ENCODE measurements around the gene STK4. TPM values are rescaled to one million over a fixed set of nuclear protein-coding genes. Genes with fewer than 3 reads are reported as not detected.
A peak's percentile ranks its signal among the peaks of the same experiment; 100 is the strongest.

The STK4 gene
- total and polyA plus RNA-seq, 2 experiments from 2014 or later, result 16.0 to 19.1 TPM

DNA sequence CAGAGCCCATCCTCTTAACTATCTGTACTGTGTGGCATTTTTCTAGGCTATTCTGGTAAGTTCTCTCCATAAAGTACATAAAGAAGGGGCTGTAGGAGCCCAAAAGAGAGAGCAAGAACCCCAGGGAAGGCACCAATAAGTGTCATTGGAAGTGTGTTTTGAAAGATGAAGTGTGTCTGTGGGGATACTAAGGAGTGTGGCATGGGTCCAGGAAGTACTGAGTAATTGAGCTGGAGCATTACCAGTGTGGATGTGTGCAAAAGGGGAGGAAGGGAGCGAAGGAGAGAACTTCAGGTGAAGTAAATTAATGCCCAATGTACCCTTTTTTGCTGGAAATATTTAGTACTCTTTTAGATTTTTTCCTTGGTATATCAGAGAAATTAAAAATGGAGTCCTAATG, 70.7 kb downstream of the STK4 start:
- H3K27ac ChIP-seq, result no peak overlapping the region
- peak in 1 of 2 donors; percentile 77 for DNase-seq (ENCODE audit: low read depth in 1 of 2, low spot score in 1 of 2)
- TF ChIP-seq, protein P1, sequence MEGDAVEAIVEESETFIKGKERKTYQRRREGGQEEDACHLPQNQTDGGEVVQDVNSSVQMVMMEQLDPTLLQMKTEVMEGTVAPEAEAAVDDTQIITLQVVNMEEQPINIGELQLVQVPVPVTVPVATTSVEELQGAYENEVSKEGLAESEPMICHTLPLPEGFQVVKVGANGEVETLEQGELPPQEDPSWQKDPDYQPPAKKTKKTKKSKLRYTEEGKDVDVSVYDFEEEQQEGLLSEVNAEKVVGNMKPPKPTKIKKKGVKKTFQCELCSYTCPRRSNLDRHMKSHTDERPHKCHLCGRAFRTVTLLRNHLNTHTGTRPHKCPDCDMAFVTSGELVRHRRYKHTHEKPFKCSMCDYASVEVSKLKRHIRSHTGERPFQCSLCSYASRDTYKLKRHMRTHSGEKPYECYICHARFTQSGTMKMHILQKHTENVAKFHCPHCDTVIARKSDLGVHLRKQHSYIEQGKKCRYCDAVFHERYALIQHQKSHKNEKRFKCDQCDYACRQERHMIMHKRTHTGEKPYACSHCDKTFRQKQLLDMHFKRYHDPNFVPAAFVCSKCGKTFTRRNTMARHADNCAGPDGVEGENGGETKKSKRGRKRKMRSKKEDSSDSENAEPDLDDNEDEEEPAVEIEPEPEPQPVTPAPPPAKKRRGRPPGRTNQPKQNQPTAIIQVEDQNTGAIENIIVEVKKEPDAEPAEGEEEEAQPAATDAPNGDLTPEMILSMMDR (IDR thresholded peaks at IDR 0.05; ENCODE audit: low read depth, low read length), result no peak

DNA sequence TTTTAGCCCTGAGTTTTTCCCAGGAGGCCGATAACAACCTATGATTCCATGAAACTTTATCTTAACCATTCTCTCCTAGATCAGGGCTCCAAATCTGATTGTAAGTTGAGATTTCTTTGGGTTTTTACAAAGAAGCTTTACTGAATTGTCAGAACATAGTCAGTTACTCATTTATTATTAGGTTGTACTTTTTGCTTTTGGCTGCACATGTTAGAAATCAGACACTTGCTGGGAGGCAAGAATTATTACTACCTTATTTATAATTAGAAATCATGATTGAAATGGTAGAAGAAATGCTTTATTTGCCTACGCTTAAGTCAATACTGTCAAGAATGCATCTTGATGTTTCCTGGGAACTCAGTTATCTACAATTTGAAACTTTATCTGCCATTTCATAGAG, 71.3 kb downstream of the STK4 start:
- DNase-seq (ENCODE audit: low read depth in 1 of 2, low spot score in 1 of 2), result no peak

More for the DNA sequence above, 70.7 kb downstream of the STK4 start:
- Histone ChIP-seq H3K27me3 (no peaks in the 10 kb centered on the region), H3K4me1 (ENCODE audit: low read depth) (no peaks in the 10 kb centered on the region), H3K4me3 (no peak overlapping the region), H3K9me3 (ENCODE audit: low read depth) (no peaks in the 10 kb centered on the region), H3K36me3 (no peaks in the 10 kb centered on the region)

GRCh38 chr20:45038745-45039474, 72.6 kb downstream of the STK4 start:
- H3K27me3 ChIP-seq, result no peaks in the 10 kb centered on the region
- H3K4me3 ChIP-seq, result no peak overlapping the region
- H3K4me1 ChIP-seq (ENCODE audit: low read depth), result no peaks in the 10 kb centered on the region
- no peaks in the 10 kb centered on the region for H3K36me3 ChIP-seq
- TF ChIP-seq, protein P1 (IDR thresholded peaks at IDR 0.05; ENCODE audit: low read depth, low read length), result no peak
- no peak overlapping the region for H3K27ac ChIP-seq
- no peaks in the 10 kb centered on the region for H3K9me3 ChIP-seq (ENCODE audit: low read depth)
- DNase-seq (ENCODE audit: low read depth in 1 of 2, low spot score in 1 of 2), result no peak

More for the DNA sequence above, 71.3 kb downstream of the STK4 start:
- TF ChIP-seq, protein P1 (IDR thresholded peaks at IDR 0.05; ENCODE audit: low read depth, low read length), result no peak
- H3K36me3 ChIP-seq, result no peaks in the 10 kb centered on the region
- H3K27me3 ChIP-seq, result no peaks in the 10 kb centered on the region
- H3K4me3 ChIP-seq, result no peak overlapping the region
- H3K9me3 ChIP-seq (ENCODE audit: low read depth), result no peaks in the 10 kb centered on the region
- H3K27ac ChIP-seq, result no peak overlapping the region
- H3K4me1 ChIP-seq (ENCODE audit: low read depth), result no peaks in the 10 kb centered on the region

GRCh38 chr20:45039475-45039820, 73.1 kb downstream of the STK4 start:
- TF ChIP-seq, protein P1 (IDR thresholded peaks at IDR 0.05; ENCODE audit: low read depth, low read length), result no peak
- no peaks in the 10 kb centered on the region for H3K4me1 ChIP-seq (ENCODE audit: low read depth)
- no peak overlapping the region for H3K27ac ChIP-seq
- no peak overlapping the region for H3K4me3 ChIP-seq
- no peaks in the 10 kb centered on the region for H3K36me3 ChIP-seq
- H3K9me3 ChIP-seq (ENCODE audit: low read depth), result no peaks in the 10 kb centered on the region
- H3K27me3 ChIP-seq, result no peaks in the 10 kb centered on the region
- DNase-seq (ENCODE audit: low read depth in 1 of 2, low spot score in 1 of 2), result peak in 1 of 2 donors; percentile 63

DNA sequence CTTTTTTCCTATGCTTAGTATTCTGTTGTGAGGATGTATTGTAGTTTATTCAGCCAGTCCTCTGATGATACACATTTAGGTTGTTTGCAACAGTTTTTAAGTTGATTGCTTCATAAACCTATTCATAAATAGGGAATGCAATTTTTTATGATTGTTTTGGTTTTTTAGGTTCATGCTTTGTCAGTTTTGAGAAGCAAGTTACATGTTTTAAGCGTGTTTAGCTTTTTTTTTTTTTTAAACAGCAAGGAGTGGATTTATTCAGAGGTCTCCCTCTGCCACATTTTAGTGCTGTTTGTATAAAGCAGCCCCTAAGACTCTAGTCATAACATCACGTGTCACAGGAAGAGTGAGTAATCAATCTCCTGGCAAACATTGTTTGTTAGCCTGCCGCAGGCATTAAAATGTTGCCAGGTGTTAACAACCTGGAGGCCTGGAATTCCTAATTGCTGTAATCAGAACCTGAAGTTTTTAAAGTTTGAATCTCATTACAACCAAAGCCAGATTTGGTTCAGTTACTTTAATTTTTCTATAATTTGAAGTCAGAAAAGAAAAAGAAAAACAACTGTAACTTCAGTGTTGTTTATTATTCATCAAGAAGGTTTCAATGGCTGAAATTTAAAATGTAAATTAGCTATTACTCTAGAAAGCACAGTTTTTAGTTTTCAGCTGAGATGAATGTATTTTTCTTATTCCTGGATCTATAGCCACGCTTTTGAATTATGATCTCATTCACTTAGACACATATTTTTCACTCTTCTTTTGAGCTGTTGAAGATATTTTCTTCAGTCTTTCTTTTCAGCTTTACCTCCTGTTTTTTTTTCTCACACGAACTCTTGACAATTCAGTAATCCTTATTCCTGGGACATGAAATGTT, 75.4 kb downstream of the STK4 start:
- TF ChIP-seq, protein P1 (IDR thresholded peaks at IDR 0.05; ENCODE audit: low read depth, low read length), result no peak
- Histone ChIP-seq H3K36me3 (no peaks in the 10 kb centered on the region), H3K4me3 (no peak overlapping the region), H3K9me3 (ENCODE audit: low read depth) (no peaks in the 10 kb centered on the region), H3K27ac (no peak overlapping the region), H3K27me3 (no peaks in the 10 kb centered on the region), H3K4me1 (ENCODE audit: low read depth) (no peaks in the 10 kb centered on the region)
- peak in 1 of 2 donors; percentile 62 for DNase-seq (ENCODE audit: low read depth in 1 of 2, low spot score in 1 of 2)

Data from cardiac muscle cell (in vitro differentiated cells and primary cell).